Measurements from ENCODE around the gene ZNFX1. TPM values are rescaled to one million over a fixed set of nuclear protein-coding genes. Genes with fewer than 3 reads are reported as not detected.

Gene ZNFX1
- total and polyA plus RNA-seq, 7 donors, result 8.4 to 29.6 (median 21.7) TPM

GRCh38 chr20:49290608-49291191, 12.8 kb upstream of the ZNFX1 start:
- Histone ChIP-seq H3K36me3 (ENCODE audit: insufficient read depth in 1 of 2, low read depth in 1 of 2) (peaks cover 38 to 73% of the 10 kb centered on the region in 2 donors), H3K27me3 (ENCODE audit: insufficient read depth in 3 of 3, low read length in 2 of 3) (no peaks in the 10 kb centered on the region), H3K9me3 (peaks cover 15% of the 10 kb centered on the region), H3K4me3 (no peak overlapping the region), H3K4me1 (no peaks in the 10 kb centered on the region), H3K27ac (no peak overlapping the region)
- intact Hi-C loops (cut with DNase I), result no loop called here
- ATAC-seq, result no peak
- DNase-seq, result no peak
- 90 to 92% (median 91%) methylated on average over 6 of the region's 6 CpGs for WGBS, 3 donors
- no peak for TF ChIP-seq CTCF (IDR thresholded peaks at IDR 0.05)

- ATAC-seq, result peak in 1 of 4 donors; percentile 24
- intact Hi-C loops (cut with DNase I), result no loop called here
- WGBS, 3 donors, result 93 to 96% (median 93%) methylated on average over 10 of the region's 10 CpGs
These were observed 11.2 kb upstream of the ZNFX1 start for GRCh38 chr20:49288784-49289696.

GRCh38 chr20:49288250-49288751, 10.4 kb upstream of the ZNFX1 start:
- Histone ChIP-seq H3K4me3 (no peak overlapping the region), H3K9me3 (peaks cover 15% of the 10 kb centered on the region), H3K4me1 (peaks cover 6% of the 10 kb centered on the region), H3K27me3 (ENCODE audit: insufficient read depth in 3 of 3, low read length in 2 of 3) (no peaks in the 10 kb centered on the region), H3K27ac (no peak overlapping the region), H3K36me3 (ENCODE audit: insufficient read depth in 1 of 2, low read depth in 1 of 2) (peaks cover 50 to 92% of the 10 kb centered on the region in 2 donors)
- 89 to 97% (median 93%) methylated on average over 2 of the region's 2 CpGs for WGBS, 3 donors
- no peak for ATAC-seq
- intact Hi-C loops (cut with DNase I), result no loop called here
- DNase-seq, result no peak
- TF ChIP-seq CTCF (IDR thresholded peaks at IDR 0.05), result no peak

More at GRCh38 chr20:49288784-49289696, 11.2 kb upstream of the ZNFX1 start:
- TF ChIP-seq CTCF (IDR thresholded peaks at IDR 0.05), result no peak
- DNase-seq, result no peak
- Histone ChIP-seq H3K27me3 (ENCODE audit: insufficient read depth in 3 of 3, low read length in 2 of 3) (no peaks in the 10 kb centered on the region), H3K9me3 (peaks cover 15% of the 10 kb centered on the region), H3K36me3 (ENCODE audit: insufficient read depth in 1 of 2, low read depth in 1 of 2) (peaks cover 44 to 85% of the 10 kb centered on the region in 2 donors), H3K4me3 (no peak overlapping the region), H3K4me1 (no peaks in the 10 kb centered on the region), H3K27ac (no peak overlapping the region)

GRCh38 chr20:49287555-49288249, 9.8 kb upstream of the ZNFX1 start:
- ATAC-seq, result no peak
- peaks cover 12% of the 10 kb centered on the region for H3K4me1 ChIP-seq
- intact Hi-C loops (cut with DNase I), result no loop called here
- DNase-seq, result no peak
- H3K27ac ChIP-seq, result no peak overlapping the region
- TF ChIP-seq CTCF (IDR thresholded peaks at IDR 0.05), result no peak
- H3K36me3 ChIP-seq (ENCODE audit: insufficient read depth in 1 of 2, low read depth in 1 of 2), result peaks cover 56 to 98% of the 10 kb centered on the region in 2 donors
- H3K27me3 ChIP-seq (ENCODE audit: insufficient read depth in 3 of 3, low read length in 2 of 3), result no peaks in the 10 kb centered on the region
- H3K9me3 ChIP-seq, result peaks cover 15% of the 10 kb centered on the region
- H3K4me3 ChIP-seq, result no peak overlapping the region
